Ishikawa (cell line): ENCODE data around the gene COLQ.

Experiments used
- CEBPB ChIP-seq: IDR thresholded peaks from 2 replicates; pipeline ENCODE4 v1.6.1; 2012
- CREB1 ChIP-seq: IDR thresholded peaks from 2 replicates; pipeline ENCODE4 v1.6.1; 2012; ENCODE audit warnings: low read depth
- EP300 ChIP-seq: IDR thresholded peaks from 2 replicates; pipeline ENCODE4 v1.6.1; 2012; ENCODE audit warnings: borderline replicate concordance
- FOXM1 ChIP-seq: IDR thresholded peaks from 2 replicates; pipeline ENCODE4 v1.6.1; 2012; ENCODE audit warnings: low read depth, borderline replicate concordance
- RAD21 ChIP-seq: IDR thresholded peaks from 2 replicates; pipeline ENCODE4 v1.6.1; 2012; ENCODE audit warnings: low read depth
- TAF1 ChIP-seq: IDR thresholded peaks from 2 replicates; pipeline ENCODE4 v1.6.1; 2012; ENCODE audit warnings: low read depth, mild to moderate bottlenecking
- USF1 ChIP-seq: IDR thresholded peaks from 2 replicates; pipeline ENCODE4 v1.6.1; 2012
- YY1 ChIP-seq: IDR thresholded peaks from 2 replicates; pipeline ENCODE4 v1.6.1; 2012; ENCODE audit warnings: low read depth
- ZBTB7A ChIP-seq: IDR thresholded peaks from 2 replicates; pipeline ENCODE4 v1.6.1; 2012; ENCODE audit warnings: low read depth
- TF ChIP-seq, protein P1 (sequence below): IDR thresholded peaks from 2 replicates; pipeline ENCODE4 v1.6.1; 2012; ENCODE audit warnings: low read depth, mild to moderate bottlenecking

GRCh38 chr3:15535732-15536131, 14.2 kb upstream of the COLQ start:
- TF ChIP-seq, protein P1, sequence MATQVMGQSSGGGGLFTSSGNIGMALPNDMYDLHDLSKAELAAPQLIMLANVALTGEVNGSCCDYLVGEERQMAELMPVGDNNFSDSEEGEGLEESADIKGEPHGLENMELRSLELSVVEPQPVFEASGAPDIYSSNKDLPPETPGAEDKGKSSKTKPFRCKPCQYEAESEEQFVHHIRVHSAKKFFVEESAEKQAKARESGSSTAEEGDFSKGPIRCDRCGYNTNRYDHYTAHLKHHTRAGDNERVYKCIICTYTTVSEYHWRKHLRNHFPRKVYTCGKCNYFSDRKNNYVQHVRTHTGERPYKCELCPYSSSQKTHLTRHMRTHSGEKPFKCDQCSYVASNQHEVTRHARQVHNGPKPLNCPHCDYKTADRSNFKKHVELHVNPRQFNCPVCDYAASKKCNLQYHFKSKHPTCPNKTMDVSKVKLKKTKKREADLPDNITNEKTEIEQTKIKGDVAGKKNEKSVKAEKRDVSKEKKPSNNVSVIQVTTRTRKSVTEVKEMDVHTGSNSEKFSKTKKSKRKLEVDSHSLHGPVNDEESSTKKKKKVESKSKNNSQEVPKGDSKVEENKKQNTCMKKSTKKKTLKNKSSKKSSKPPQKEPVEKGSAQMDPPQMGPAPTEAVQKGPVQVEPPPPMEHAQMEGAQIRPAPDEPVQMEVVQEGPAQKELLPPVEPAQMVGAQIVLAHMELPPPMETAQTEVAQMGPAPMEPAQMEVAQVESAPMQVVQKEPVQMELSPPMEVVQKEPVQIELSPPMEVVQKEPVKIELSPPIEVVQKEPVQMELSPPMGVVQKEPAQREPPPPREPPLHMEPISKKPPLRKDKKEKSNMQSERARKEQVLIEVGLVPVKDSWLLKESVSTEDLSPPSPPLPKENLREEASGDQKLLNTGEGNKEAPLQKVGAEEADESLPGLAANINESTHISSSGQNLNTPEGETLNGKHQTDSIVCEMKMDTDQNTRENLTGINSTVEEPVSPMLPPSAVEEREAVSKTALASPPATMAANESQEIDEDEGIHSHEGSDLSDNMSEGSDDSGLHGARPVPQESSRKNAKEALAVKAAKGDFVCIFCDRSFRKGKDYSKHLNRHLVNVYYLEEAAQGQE = no peak
- TF ChIP-seq TAF1 (no peak), ZBTB7A (no peak), YY1 (no peak), CREB1 (no peak), USF1 (no peak), RAD21 (no peak), EP300 (no peak), FOXM1 (no peak), CEBPB (no peak)
